Activated CD4-positive, alpha-beta T cell treated with anti-CD3 and anti-CD28 coated beads, Interleukin-2, amount 50 U/mL, for 1 hour (primary cell): ENCODE measurements around the gene TADA1.
"Not testable (repeated sequence)": the region's sequence is repeated elsewhere in the genome, so short reads cannot be mapped to it uniquely, and the experiment has no call there.

Source experiments
- DNase-seq: peaks from one replicate; pipeline ENCODE4 v3.0.0-alpha.2; 2020

TADA1 gene

DNA sequence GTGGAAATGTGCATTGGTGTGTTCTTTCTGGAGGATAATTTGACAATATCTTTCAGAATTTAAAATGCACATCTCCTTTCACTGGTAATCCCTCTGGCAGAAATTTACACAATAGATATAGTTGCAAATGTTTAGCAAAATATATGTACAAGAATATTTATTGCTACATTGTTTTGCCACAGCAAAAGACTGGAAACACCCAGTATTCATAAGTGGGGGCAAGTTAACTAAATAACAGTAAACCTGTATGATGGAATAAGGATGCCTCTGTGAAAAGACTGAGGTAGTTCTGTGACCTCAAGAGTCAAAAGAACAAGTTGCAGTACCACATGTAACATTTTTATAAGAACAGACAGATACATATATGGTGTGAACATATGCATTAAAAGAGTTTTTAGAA lies 13.7 kb upstream of the TADA1 start:
- no peak for DNase-seq

DNA sequence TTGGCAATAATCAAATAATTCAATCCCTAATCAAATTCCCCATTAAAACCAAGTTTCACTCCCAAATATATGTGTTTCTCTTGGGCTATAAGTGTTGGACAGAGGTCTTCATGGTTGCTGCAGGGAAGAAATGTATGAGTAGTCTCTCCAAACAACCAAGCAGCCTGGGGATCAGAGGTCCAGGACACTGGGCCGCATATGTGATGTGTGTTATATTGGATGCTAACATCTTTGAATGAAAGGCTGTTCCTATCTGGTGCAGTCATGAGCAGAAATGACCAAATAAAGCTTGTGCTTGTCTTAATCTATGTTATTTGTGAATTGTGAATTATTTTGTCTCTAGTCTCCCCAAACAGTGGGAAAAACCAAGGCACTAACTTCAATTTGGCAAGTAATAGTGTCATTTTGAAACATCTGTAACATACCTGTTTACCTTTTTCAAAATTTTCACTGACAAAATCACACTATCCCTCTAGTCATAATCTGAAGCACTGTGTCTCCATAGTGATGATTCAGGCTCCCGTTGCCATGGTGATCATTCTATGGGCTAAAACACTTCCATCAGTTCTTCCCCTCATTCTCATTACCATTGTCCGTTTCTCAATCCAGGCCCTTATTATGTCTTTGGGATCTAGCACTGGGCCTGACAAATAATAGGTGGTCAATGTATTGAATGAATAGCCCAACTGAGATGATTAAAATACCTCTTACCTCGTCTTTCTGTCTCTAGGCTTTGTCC lies 12.5 kb upstream of the TADA1 start:
- no peak for DNase-seq

DNA sequence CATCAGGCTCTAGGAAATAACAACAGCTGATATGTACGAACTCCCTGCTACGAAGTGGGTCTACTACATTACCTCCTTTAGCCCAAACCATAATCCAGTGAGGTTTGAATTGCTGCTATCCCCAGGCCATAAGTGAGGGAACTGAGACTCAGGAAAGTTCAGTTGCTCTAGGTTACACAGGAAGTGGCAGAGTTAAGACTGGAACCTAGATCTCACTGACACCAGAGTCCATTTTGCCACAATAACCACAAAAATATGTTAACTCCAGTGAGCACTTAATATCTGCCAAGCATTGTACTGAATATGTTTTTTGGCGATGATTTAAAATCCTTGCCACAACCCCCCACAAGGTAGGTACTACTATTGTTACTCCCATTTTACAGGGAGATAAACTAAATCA lies 8.9 kb upstream of the TADA1 start:
- no peak for DNase-seq

DNA sequence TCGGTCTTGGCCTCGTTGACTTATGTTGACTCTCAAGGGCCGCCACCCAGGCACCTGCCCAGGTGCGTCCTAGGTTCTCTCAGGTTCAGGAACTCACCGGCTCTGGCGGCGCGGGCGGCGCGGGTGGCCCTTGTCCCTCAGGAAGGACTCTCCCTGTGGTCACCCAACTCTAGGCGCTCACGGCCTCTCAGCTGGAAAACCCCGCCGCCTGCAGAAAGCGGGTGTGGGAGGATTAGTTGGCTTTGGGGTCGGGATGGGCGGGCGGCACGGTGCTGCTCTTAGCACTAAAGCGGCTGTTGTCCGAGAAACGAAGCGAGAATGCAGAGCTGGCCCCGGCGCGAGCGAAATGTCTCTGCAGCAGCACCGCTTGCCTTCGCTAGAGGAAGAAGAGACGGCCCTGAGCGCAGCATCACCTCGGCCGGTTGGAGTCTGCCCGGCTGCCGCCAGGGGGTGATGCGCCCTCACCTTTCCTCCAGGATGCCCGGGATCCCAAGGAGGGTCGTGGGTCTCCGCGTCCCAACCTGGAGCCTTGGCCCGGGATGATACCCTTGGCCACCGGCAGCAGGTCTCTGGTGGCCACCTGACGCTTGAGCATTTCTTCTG lies 8.1 kb upstream of the TADA1 start:
- DNase-seq: peak; percentile 22

DNA sequence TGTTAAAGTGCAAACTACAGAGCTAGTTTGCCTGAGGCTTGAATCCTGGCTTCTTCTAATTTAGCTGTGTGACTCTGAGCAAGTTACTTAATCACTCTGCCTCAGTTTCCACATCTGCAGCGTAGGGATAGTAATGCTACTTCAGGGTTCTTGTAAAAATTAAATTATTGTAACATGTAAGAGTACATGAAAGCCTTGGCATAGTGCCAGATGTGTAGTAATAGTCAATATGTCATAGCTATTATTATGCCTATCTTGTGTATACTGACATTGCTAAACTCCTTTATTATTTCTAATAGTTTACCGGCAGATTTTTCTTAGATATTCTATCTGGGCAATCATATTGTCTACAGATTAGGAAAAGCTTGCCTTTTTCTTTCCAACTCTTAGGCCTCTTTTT lies 6.8 kb upstream of the TADA1 start:
- no peak for DNase-seq

DNA sequence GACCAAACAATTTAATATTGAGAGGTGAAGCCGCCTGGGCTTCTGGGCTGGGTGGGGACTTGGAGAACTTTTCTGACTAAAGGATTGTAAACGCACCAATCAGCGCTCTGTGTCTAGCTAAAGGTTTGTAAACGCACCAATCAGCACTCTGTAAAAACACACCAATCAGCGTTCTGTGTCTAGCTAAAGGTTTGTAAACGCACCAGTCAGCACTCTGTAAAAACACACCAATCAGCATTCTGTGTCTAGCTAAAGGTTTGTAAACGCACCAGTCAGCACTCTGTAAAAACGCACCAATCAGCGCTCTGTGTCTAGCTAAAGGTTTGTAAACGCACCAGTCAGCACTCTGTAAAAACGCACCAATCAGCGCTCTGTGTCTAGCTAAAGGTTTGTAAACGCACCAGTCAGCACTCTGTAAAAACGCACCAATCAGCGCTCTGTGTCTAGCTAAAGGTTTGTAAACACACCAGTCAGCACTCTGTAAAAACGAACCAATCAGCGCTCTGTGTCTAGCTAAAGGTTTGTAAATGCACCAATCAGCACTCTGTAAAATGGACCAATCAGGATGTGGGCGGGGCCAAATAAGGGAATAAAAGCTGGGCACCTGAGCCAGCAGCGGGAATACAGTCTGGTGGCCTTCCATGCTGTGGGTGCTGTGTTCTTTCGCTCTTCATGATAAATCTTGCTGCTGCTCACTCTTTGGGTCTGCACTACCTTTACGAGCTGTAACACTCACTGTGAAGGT lies 2.3 kb upstream of the TADA1 start:
- DNase-seq: not testable (repeated sequence)

DNA sequence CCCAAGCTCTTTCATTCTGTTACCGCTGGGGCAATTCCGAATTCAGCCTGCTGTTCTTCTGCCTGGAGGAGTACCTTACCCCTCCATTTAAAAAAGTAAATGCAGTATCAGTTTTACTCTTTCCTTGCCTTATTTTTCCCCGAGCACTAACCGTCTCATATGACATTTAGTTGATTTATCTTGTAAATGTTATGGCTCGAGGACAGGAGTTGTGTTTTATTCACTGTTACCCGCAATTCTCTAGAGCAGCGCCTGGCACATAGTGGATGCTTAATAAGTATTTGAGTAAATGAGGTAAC lies 425 bp upstream of the TADA1 start:
- no peak for DNase-seq

DNA sequence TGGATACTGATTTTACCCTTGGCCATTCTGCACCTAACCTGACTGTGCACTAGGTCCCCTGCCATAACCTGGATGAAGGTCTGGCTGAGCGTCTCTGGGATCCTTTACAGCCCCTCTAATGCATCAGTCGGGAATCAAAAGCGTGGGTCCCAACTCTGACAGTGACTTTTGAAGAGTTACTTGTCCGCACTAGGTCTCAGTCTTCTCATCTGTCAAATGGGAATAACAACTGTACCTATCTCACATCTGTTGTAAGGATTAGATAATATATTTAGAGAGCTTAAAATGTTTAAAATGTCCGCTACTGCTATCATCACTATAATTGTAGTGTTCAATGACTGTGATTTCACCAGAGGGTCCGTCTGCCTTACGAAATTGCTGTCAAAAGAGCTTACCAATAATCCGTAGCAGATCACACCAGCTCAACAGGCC lies 746 bp downstream of the TADA1 start:
- no peak for DNase-seq

DNA sequence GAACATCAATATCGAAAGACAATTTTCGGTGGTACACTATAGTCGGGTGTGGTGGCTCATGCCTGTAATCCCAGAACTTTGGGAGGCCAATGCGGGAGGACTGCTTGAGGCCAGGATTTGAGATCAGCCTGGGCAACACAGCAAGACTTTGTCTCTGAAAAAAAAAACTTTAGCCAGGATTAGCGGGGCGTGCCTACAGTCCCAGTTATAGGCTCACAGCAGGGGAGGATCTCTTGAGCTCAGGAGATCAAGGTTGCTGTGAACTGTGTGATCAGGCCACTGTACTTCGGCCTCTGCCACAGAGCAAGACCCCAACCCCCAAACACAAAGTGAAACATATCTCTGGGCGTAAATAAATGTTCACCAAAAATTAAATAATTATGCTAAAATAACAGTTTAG lies 1.6 kb downstream of the TADA1 start:
- DNase-seq: no peak

DNA sequence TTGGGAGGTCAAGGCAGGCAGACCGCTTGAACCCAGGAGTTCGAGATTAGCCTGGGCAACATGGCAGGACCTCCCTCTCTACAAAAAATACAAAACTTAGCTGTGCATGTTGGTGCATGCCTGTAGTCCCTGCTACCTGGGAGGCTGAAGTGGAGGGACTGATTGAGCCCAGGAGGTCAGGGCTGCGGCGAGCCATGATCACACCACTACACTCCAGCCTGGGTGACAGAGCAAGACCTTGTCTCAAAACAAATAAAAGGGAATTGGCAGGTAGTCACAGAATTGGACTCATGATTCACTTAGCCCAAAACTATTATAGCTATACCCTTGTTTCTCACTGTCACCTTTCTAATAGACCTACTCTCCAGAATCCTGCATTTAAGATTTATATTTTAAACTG lies 5.5 kb downstream of the TADA1 start:
- DNase-seq: no peak

DNA sequence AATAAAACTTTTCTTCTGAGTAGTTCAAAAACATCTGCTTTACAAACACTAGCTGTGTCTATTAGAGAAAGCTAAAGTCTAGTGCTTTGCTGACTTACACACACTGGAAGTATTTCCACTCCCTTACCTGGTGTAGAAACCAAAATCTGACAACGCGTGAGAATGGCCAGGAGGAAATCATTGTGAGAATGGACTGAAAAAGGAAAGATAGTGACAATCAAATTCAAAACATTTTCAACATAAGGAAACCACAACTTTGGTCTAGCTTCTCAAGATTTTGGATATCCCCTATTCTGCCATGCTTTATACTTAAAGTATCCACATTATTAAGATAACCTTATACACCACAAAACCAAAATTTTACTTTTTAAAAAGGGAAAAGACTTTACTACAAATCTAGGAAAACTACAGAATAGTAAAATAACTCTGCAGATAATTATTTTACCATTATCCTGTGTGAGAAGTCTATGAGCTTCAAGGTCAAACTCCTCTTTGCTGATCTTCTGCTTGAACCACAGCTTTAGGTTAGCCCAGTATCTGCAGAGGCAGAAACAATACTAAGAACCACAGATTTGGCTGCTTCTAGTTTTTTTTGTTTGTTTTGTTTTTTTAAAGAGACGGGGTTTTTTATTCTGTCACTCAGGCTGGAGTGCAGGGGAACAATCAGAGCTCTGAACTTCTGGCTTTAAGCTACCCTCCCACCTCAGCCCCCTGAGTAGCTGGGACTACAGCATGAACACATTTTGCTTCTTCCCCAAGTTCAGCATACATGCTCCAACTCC lies 6.6 kb downstream of the TADA1 start:
- no peak for DNase-seq

DNA sequence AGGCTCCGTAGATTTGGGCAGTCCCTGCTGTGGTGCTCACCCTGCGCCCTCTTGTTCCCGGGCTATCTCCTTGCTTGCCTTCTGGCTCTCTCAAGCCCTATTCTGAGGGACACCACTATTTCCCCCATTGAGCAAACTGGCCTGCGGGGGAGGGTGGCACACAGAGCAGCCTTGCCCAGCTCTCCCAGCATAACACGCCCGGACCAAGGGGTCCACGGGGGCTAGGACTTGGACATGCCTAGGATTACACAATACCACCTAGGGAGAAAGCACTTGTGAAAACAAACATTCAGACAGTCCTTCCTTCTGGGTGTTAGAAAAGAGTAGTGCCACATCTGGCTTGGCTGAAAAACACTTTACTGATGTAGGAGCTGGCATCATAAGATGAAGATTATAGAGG lies 7.4 kb downstream of the TADA1 start:
- DNase-seq: no peak

DNA sequence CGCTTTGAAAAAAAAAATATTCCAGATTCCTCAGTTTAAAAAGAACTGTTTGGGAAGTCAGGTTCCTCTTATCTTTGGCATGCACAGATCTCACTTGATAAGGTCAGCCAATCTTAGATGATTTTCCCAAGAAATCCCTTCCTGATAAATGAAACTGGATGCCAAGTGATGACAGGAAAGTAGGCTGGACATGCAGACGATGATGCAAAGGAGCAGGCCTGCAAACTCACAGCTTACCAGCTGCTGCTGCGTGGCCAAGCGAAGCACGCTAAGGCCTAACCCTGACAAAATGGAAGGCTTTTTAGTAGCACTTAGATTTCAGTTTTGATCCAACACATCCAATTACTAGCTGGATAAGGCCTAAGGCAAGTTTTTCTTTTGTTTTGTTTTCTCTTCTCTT lies 10.1 kb downstream of the TADA1 start:
- no peak for DNase-seq

DNA sequence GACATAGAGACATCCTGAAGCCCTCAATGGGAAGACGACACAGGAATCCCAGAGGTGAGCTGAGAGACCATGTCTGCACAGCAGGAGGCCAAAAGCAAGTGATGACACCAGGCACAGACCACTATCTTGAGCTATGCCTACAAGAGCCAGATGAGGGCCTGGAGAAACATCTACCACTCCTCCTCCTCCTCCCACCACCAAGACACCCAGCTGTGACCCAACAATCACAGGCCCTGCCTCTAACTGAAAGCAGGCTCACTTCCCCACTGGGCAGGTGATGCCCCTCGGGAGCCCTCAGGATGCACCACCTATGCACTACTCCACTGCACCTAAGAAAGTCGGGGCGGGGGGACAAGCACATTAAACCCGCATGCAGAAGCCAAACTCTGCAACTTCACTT lies 16.5 kb downstream of the TADA1 start:
- DNase-seq: no peak

DNA sequence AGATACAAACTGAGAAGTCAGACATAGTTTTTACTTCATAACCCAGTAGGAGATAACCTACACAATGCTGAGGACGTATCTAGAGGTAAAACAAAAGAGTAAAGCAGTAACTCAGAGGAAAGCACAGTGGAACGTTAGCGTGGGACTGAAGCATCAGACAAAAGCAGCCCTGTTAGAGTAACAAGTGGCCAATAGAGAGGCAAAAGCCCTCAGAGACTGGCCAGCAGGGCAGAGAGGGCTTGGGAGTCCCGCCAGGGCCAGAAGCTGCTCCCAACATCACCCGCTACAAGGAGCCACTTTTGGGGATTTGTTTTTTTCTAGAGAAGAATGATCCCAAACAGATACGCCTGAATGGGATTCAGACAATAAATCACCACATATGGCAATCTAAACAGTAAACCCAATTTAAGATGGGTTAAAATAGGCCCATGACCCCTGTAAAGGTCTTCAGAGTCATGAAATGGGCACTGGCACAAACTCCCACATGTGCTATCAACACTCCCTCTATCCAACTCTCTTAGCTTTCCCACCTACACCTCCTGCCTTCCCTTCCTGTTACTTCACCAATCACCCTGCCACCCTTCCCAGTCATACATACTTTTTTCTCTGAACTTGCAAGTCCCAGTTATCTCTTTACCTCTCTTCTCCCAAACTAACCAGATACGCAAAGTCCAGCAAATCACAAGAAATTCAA lies 17.2 kb downstream of the TADA1 start:
- no peak for DNase-seq

DNA sequence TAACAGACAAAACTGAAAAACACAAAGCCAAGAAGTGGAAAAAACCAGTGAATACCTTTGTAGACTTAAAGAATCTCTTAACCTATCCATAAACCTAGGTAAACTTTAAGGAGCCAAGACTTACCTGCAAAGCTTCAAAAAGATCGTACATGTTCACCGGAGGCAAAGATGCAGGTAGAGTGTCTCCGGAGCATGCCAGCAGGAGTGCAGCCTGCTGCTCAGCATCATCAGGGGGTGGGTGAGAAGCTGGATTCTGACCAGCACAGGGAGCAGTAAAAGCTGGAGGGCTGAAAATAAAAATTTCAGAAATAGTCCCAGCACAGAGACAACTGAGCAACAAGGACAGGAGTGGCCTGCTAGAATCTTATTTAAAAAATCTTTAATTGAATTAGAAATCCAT lies 18.1 kb downstream of the TADA1 start:
- no peak for DNase-seq

DNA sequence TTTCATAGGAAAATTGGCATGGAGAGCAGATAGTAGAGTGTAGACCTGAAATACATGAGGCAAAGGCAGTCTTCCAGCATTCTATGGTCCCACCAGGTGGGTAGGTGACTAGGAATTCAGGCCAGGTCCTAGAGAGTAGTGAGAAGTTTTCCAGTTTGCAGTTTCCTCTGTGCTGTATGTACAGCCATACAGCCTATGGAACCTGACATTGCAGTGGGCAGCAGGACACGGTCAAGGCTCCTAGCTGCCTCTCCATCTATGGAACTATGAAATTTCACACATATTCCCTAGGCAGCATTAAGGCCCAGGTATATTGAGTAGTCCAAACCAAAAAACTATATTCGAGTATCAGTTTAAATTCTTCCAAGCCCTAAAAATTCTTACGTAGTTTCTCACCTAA lies 20.5 kb downstream of the TADA1 start:
- no peak for DNase-seq

DNA sequence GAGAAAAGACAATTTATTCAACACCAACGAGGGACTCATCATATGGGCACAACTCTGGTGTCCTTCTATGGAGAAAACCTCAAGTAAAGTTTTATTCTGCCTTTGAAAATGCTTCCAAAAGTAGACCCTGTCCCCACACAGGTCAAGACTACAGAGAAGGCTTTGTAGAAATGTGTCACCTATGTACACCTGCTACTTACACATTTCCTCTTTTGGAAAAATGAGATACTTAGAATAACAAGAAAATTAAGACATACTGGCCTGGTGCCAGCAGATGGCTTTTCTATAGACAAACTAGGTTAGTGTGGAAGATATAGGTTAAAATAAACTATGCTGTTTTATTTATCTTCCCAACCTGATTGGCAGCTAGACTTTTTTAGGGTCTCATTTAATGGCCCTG lies 23.1 kb downstream of the TADA1 start:
- no peak for DNase-seq

DNA sequence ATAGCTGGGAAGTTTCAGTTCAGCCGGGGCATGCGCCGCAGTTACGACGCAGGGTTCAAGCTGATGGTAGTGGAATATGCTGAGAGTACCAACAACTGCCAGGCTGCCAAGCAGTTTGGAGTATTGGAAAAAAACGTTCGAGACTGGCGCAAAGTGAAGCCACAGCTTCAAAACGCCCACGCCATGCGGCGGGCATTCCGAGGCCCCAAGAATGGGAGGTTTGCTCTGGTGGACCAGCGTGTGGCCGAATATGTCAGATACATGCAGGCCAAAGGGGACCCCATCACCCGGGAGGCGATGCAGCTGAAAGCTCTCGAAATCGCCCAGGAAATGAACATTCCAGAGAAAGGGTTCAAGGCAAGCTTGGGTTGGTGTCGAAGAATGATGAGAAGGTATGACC lies 26.9 kb downstream of the TADA1 start:
- DNase-seq: no peak

DNA sequence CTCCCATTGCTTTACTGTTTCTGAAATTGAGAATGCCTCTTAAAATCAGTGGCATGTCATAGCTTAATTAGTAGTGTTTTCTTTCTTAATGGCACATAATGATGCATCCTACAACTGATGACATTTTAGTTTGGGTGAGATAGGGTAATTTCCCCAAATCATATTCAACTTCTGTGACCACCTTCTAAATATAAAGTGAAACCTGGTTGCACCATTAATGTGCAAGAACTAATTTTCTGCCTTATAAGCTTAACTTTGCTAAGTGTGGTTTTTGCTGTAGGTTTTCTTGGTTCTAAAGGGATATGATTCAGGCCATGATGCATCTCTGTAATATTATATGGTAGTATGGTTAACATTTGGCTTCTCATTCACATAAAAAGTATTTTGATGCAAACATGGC lies 27.9 kb downstream of the TADA1 start:
- DNase-seq: no peak

DNA sequence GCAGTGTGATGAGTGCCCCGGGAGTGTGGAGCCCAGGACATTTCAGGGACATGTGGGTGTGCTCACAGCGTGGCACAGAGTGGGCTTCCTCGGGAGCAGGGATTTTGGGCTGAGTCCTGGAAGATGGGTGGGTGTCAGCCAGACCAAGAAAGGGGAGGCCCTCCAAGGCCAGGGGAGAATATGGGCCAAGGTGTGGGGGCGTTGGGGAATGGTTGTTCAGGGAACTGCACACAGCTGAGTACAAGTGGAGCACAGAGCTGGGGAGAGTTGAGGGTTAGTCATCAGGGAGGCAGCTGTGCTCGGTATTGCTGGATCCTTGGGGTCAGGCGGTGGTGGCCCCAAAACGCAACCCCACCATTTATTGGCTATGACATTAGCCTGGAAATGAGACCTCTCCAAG lies 31.3 kb downstream of the TADA1 start:
- no peak for DNase-seq

DNA sequence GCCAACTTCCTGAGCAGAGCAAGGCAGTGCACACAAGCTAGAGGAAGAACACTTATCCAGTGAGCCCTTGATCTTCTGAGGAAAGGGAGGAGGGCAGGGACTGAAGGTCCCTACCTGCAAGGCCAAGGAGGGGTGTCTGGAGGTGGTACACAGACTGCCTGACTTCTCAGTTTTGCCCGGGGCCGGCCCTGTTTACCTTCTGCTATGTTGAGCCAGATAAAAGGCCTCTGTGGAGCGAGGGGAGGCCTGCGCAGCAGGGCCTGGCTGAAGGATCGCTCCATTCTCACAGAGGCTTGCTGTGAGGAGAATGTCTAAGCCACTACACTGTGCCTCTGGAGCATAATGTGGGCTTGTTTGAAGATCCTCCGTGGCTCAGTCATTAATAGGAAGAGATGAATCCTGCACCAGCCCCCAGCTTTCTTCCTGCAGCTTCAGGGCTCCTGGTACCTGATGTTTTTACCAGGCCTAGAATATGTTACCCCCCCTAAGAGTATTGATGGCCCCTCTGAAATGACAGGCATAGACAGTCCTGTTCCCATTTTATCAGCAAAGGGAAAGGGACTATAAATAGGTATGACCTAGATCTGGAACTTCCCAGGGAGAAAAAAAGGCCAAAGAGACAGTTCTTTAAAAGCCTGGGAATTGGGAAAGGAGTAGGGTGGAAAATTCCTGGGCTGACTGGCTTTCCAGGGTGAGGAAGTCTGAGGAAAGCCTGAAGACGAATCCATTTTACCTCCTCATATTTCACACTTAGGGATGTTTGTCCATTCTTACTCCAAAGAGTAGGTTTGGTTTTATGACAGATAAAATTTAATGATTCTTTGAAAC lies 32.1 kb downstream of the TADA1 start:
- DNase-seq: no peak
